ENCODE results near the gene CYP39A1.

CYP39A1 gene

DNA sequence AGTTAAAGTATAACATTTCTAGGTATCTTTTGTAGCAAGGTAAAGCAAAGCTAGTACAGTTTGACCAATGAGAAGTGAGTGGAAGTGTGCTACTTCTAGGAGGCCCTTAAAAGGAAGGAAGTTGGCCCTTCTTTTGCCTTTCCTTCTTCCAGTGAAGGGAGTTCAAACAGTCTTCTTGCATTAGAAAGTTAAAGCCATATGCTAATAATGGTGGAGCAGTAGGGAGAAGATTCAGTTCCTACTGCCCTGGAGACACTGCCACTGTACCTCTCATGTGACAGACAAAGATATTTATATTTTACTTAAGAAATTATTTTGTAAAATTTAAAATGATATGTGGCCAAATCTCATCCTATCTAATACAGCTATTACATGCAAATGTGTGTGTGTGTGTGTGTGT is 135.4 kb downstream of the CYP39A1 start:
- DNase-seq (ENCODE audit: low read depth in 1 of 2, low spot score in 1 of 2), result no peak

DNA sequence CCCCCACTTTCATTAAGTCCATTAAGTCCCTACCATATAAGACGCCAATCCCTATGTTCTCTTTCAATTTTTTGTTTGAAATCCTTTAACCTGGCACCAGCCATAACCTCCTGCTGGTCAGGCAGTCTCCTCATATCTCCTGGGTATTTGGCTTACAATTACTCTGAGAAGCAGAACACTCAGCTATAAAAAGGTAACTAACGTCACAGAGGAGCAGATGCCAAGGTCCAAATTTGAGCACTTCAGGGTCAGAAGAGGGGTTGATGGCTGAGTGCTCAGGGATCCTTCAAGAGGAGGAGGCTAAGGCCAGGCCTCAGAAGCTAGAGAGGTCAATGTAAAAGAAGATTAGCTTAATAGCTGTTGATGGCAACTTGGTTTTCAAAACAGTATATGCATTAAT is 139.1 kb downstream of the CYP39A1 start:
- DNase-seq (ENCODE audit: low read depth in 1 of 2, low spot score in 1 of 2), result no peak

DNA sequence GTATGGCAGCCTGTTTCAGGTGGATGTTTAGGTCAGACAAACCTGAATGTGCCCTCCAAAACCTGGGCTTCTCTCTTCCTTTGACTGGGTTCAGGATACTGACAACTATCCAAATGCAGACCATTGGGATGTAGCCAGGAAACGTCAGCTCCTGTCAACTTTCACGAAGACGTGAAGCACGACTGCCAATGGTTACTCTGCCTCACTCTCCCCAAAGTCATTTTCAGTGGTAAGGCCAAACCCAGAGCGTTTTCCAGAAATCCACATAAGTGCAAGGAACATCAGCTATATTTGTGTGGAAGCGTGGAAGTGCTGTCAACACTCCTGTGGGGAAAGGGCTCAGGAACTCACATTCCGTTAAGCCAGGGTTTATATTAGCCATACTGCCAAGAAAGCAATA is 141.3 kb downstream of the CYP39A1 start:
- no peak for DNase-seq (ENCODE audit: low read depth in 1 of 2, low spot score in 1 of 2)

DNA sequence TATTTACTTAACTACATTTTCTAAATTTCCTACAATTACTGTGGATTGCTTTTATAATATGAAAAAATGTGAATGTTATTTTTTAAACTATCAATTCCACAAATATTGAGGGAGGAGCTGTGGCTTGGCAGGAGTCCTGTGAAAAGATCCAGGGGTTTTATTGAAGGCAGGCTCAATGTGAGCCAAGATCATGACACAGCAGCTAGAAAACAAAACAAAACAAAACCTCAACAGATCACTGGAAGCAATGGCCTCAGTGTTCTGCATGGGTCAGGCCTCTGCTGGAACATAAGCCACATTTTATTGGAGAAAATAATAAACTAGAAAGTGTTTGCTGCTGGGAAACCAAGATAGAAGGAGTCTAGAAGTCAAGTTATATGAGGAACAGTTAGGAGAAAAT is 142.0 kb downstream of the CYP39A1 start:
- DNase-seq (ENCODE audit: low read depth in 1 of 2, low spot score in 1 of 2), result no peak

DNA sequence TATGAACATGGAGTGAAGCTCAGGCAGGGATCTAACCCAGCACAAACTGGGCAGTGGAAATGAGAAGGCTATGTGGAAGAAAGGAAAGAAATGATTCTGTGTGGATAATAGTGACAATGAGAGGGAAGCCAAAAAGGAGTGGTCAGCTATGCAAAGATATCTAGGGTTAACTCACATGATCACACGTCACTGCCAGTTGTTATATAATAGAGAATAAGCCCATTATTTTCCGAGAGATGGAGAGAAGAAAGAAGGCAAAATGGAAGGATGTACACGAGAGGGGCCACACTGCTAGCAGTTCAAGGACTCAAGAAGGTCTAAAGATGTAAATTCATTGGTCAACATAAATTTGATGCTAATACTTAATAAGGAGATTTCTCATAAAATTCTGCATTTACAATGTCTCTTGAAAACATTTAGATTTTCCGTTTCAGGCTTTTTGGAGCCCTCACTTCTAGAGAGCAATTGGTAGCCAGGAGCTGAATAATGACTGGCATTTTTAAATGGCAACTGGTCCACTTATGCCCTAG is 142.6 kb downstream of the CYP39A1 start:
- DNase-seq (ENCODE audit: low read depth in 1 of 2, low spot score in 1 of 2), result no peak

DNA sequence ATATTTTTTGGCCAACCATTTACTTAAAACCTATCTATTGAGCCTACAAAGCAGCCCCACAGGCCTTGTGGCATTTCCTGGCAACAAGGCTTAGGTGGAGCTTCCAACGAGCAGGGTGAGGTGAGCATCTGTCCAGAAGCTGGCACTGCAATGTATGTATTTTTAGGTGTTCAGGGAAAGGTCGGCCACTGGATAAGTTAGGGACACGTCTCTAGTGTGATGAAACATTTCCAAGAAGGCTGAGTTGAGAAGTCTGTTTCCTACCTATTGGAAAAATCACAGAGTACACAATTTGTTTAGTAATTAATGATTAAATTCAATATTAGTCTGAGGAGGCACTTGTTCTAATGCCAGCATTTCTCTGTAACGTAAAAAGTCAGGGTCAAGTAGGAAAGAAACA is 143.6 kb downstream of the CYP39A1 start:
- DNase-seq (ENCODE audit: low read depth in 1 of 2, low spot score in 1 of 2), result no peak

DNA sequence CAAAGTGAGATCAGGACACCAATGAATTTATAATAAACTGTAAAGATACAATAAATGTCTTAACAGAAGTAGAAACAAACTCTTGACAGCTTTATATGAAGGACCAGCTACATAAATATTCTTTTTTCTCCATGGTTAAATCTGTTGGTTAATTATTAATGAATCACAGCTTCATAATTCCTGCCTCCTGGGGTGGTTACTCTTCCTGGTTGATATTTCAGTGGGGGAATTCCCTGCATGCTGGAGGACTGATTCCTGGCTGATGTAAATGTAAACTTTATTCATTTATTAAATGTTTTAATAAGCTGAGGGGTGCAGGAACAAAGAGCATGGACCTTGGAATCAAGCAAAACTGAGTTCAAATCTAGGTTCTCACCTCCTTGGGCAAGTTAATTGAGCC is 145.2 kb downstream of the CYP39A1 start:
- DNase-seq (ENCODE audit: low read depth in 1 of 2, low spot score in 1 of 2), result no peak

DNA sequence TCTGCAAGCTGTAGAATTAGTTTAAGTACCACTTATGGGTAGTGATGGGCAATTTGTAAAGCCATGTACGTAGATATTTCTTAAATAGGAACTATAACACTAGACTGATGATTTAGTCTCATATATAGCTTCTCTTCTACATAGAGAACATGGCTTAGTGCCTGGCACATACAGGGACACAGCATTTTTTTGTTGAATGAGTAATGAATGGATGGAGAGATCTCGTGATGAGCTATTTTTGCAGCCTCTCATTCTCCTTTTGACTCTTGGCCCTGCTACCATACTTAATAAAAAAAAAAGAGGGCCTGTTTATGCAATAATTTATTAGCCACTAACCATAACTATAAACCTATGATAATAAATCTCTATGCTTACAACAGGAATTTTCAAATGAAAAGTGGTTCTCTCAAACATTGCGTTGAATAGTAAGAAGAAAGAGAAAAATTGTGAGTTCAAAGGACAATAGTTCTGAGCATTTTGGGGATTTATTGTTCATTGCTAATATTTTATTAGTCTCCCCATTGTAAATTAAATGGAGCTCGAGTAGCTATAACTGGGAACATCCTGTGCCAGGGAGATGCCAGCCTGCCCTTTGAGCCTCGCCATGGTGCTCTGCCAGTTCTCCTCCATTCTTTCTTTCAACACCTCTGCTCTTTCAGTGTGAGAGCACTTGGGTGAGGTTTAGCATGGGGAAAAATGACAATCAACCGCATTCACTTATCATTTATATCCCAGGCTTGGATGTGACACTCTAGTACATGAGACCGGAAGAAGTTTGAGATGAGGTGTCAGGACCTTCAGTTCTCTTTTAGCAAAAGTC is 146.7 kb downstream of the CYP39A1 start:
- no peak for DNase-seq (ENCODE audit: low read depth in 1 of 2, low spot score in 1 of 2)

DNA sequence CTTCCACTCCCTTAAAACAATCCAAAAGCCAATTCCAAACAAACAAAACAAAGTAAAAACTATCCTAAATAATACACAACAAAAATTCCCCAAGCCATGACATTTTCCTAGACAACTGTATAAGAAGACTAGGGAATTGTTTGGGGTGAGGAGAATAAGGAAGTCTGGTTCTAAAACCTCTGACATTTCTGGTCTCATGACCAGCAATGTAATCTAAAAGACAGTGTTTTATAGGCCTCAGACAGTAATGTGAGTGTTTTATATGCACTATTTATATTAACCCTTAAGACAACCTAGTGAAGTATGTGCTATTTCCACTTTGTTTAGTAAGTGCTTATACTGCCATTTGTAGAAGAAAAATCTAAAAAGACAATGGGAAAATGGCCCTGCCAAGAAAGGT is 148.4 kb downstream of the CYP39A1 start:
- no peak for DNase-seq (ENCODE audit: low read depth in 1 of 2, low spot score in 1 of 2)

DNA sequence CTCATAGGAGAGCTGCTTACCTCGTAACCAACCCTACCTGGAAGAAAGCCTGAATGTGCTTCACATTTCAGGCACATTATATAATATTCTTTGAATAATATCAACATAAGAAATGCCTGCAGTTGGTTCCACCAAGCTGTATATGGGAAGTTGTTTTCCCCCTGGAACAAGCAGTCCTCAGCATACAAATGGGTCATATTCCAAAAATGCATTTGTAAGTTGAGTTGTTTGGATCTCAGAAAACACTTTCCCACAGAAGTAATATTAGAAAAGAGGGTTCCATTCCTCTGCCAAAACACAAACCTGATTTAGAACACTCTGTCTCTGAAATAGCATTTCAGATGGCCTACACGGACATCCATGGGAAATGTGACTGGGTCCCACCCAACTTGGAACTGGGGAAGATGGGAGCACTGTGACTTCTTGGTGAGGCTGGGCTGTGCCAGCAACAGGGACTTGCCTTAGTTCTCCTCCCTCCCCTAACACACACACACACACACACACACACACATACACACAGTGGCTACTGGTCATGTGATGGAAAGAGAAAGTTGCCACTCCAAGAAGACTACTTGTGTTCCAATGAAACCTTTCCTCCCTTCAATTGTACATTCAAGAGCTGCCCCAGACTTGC is 150.0 kb downstream of the CYP39A1 start:
- DNase-seq (ENCODE audit: low read depth in 1 of 2, low spot score in 1 of 2), result no peak

DNA sequence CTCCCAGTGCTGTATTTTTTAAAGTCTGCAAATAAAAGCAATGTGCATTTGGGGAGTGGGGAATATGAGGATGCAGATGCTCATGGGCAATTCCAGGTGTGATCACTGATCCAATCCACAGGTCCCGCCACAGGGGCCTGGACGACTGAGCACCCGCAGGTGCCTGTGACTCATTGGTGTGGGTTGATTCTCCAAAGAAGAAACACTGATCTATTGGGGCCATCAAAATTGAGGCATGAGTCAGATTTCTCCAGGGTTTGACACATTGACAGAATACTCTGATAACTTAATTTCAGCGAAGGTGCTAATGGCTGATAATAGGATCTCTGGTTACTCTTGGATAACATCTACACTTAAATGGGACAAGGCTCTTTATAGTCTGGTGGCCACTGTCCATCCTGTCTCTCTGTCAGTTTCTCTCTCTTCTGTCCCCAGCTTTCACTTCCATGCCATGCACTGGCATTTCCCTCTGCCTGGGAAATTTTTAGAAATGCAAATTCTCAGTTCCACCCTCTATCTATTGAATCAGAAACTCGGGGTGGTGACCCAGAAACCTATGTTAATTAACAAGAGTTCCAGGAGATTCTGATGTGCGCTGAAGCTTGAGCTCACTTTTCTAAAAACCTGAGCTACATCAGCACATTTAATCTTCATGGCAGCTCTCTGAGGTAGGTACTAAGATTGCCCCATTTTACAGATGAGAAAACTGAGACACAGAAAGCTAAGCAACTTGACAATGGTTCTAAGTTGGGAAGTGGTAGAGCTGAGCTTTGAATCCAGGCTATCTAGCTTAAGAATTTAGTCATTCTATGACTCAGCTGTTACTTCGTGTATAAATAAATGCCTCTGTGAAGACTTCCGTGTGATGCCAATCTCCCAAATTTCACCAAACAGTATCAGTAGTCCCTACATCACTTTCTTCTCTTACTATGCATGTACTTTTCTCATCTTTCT is 151.2 kb downstream of the CYP39A1 start:
- DNase-seq (ENCODE audit: low read depth in 1 of 2, low spot score in 1 of 2), result no peak

DNA sequence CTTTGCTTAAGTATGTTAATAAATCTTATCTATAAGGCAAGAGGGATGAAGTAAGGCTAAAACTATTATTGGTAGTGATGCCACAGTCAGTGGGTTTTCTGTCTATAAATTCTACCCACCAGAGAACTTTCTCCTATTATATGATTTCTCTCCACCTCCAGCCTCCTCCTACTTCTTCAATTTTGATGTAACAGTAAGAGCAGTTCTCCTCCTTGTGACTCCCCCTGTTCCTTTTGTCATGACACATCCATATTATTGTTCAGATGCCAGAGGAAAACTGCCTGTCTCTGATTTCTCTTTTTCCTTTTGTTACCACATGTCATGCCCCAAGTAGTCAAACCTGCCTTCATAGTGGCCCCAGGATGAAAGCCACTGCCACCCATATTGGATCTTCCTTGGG is 152.2 kb downstream of the CYP39A1 start:
- DNase-seq (ENCODE audit: low read depth in 1 of 2, low spot score in 1 of 2), result no peak

All from activated T-helper 1 cell treated with anti-CD3 and anti-CD28 coated beads, Interleukin-2, amount 50 U/mL, for 16 hours (primary cell).